Gastroesophageal sphincter (tissue), 3 donors: ENCODE results near the gene GABRG1.

Experiments used
- CTCF ChIP-seq, 4 experiments: fragments of 200-600 bp in 2 of 4; fragments of 450-650 bp in 2 of 4; sonication (generic) in 1 of 4; IDR thresholded peaks; one replicate each; pipeline ENCODE4 v1.5.1; 2017 to 2019; ENCODE audit warnings: antibody characterized with exemption in 4 of 4, mild to moderate bottlenecking in 2 of 4, moderate library complexity in 2 of 4
- POLR2A ChIP-seq, 2 donors: fragments of 450-650 bp; IDR thresholded peaks; one replicate each; pipeline ENCODE4 v1.6.1; 2017; ENCODE audit warnings: antibody characterized with exemption in 2 of 2, mild to moderate bottlenecking in 2 of 2, moderate library complexity in 1 of 2
- POLR2AphosphoS5 ChIP-seq: sonication (generic); formaldehyde crosslinking; IDR thresholded peaks from one replicate; pipeline ENCODE4 v1.6.1; 2017; ENCODE audit warnings: antibody characterized with exemption

GRCh38 chr4:46124773-46125413 lies 1.0 kb upstream of the GABRG1 start:
- TF ChIP-seq CTCF (IDR thresholded peaks at IDR 0.05) (no peak), POLR2A (IDR thresholded peaks at IDR 0.05) (no peak), POLR2AphosphoS5 (no peak)
